Measurements from ENCODE around the gene SNAP29. TPM values are rescaled to one million over a fixed set of nuclear protein-coding genes. Genes with fewer than 3 reads are reported as not detected.

SNAP29 gene
- total and polyA plus RNA-seq, 7 donors = 19.1 to 46.3 (median 27.6) TPM

DNA sequence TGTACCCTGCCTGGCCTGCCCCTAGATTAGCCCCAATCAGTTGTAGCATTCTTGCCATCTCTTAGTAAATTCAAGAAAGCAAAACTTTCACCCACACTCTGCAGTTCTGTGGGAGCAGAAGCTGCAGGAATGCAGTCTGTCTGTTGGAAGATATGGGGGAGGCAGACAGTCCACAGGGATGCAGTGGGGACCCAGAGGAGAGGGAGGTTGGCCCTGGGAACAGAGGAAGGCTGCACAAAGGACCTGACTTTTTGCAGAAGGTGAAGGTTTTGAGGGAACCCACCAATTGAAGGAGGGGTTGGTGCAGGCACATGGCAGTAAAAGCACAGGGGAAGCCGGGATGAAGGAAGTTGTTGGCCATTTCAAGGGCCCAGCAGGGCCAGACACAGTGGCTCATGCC lies 16.5 kb downstream of the SNAP29 start:
- TF ChIP-seq, protein P1, sequence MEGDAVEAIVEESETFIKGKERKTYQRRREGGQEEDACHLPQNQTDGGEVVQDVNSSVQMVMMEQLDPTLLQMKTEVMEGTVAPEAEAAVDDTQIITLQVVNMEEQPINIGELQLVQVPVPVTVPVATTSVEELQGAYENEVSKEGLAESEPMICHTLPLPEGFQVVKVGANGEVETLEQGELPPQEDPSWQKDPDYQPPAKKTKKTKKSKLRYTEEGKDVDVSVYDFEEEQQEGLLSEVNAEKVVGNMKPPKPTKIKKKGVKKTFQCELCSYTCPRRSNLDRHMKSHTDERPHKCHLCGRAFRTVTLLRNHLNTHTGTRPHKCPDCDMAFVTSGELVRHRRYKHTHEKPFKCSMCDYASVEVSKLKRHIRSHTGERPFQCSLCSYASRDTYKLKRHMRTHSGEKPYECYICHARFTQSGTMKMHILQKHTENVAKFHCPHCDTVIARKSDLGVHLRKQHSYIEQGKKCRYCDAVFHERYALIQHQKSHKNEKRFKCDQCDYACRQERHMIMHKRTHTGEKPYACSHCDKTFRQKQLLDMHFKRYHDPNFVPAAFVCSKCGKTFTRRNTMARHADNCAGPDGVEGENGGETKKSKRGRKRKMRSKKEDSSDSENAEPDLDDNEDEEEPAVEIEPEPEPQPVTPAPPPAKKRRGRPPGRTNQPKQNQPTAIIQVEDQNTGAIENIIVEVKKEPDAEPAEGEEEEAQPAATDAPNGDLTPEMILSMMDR (IDR thresholded peaks at IDR 0.05) = no peak
- Histone ChIP-seq H3K27me3 (ENCODE audit: insufficient read depth in 3 of 3, low read length in 2 of 3) (no peaks in the 10 kb centered on the region), H3K9me3 (no peaks in the 10 kb centered on the region), H3K36me3 (ENCODE audit: insufficient read depth in 1 of 2, low read depth in 1 of 2) (peaks cover 5 to 65% of the 10 kb centered on the region in 2 donors), H3K4me1 (no peaks in the 10 kb centered on the region), H3K4me3 (no peak overlapping the region), H3K27ac (no peak overlapping the region)
- 95 to 100% (median 97%) methylated on average over 1 of the region's 1 CpG for WGBS, 3 donors
- ATAC-seq (no peak), DNase-seq (no peak)
- intact Hi-C loops (cut with DNase I) = no loop called here

DNA sequence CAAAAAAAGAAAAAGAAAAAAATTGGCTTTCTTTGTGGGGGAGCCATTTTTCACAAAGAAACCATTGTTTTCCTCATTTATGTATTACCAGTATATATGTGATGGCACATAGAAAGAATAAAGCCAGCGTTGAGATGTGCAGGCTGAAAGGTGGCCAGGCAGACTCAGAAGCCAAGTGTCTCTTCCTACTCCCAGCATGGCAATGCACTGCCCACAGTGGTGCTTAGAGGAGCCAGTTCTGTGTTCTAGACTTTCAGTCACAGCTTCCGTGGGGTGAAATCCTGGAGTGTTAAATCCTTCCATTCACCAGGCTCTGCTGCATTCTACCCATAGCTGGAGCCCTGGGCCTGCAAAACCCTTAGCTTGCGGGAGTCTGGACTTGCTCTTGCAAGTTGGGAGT lies 18.9 kb downstream of the SNAP29 start:
- no peak for ATAC-seq
- peaks cover 5 to 67% of the 10 kb centered on the region in 2 donors for H3K36me3 ChIP-seq (ENCODE audit: insufficient read depth in 1 of 2, low read depth in 1 of 2)
- no peak overlapping the region for H3K4me3 ChIP-seq
- no peaks in the 10 kb centered on the region for H3K4me1 ChIP-seq
- TF ChIP-seq, protein P1 (IDR thresholded peaks at IDR 0.05) = no peak
- intact Hi-C loops (cut with DNase I) = no loop called here
- 94 to 96% (median 95%) methylated on average over 3 of the region's 3 CpGs for WGBS, 3 donors
- H3K27me3 ChIP-seq (ENCODE audit: insufficient read depth in 3 of 3, low read length in 2 of 3) = no peaks in the 10 kb centered on the region
- no peak overlapping the region for H3K27ac ChIP-seq
- no peaks in the 10 kb centered on the region for H3K9me3 ChIP-seq
- no peak for DNase-seq

DNA sequence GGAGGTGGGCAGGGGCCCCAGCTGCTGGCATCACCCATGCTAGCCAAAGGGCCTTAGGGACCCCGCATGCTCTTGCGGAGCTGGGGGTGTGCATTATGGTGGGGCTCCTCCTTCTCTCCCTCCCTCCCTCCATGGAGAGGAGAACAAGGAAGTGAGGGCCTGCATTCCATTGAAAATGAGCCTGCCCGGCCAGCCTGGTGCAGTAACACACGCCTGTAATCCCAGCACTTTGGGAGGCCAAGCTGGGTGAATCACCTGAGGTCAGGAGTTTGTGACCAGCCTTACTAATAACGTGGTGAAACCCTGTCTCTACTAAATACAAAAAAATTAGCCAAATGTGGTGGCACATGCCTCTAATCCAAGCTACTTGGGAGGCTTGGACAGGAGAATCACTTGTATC lies 22.4 kb downstream of the SNAP29 start:
- Histone ChIP-seq H3K36me3 (ENCODE audit: insufficient read depth in 1 of 2, low read depth in 1 of 2) (peaks cover 0 to 76% of the 10 kb centered on the region in 2 donors), H3K4me3 (no peak overlapping the region), H3K9me3 (no peaks in the 10 kb centered on the region), H3K27me3 (ENCODE audit: insufficient read depth in 3 of 3, low read length in 2 of 3) (no peaks in the 10 kb centered on the region), H3K4me1 (no peaks in the 10 kb centered on the region), H3K27ac (no peak overlapping the region)
- intact Hi-C loops (cut with DNase I) = loop anchor here (10.0 kb wide), 2 partner anchors 104 to 194 kb away; partner anchors contain the start of gene LZTR1 (in 2 of the 2)
- TF ChIP-seq, protein P1 (IDR thresholded peaks at IDR 0.05) = no peak
- 83 to 92% (median 84%) methylated on average over 5 of the region's 5 CpGs for WGBS, 3 donors
- no peak for DNase-seq
- ATAC-seq = no peak

DNA sequence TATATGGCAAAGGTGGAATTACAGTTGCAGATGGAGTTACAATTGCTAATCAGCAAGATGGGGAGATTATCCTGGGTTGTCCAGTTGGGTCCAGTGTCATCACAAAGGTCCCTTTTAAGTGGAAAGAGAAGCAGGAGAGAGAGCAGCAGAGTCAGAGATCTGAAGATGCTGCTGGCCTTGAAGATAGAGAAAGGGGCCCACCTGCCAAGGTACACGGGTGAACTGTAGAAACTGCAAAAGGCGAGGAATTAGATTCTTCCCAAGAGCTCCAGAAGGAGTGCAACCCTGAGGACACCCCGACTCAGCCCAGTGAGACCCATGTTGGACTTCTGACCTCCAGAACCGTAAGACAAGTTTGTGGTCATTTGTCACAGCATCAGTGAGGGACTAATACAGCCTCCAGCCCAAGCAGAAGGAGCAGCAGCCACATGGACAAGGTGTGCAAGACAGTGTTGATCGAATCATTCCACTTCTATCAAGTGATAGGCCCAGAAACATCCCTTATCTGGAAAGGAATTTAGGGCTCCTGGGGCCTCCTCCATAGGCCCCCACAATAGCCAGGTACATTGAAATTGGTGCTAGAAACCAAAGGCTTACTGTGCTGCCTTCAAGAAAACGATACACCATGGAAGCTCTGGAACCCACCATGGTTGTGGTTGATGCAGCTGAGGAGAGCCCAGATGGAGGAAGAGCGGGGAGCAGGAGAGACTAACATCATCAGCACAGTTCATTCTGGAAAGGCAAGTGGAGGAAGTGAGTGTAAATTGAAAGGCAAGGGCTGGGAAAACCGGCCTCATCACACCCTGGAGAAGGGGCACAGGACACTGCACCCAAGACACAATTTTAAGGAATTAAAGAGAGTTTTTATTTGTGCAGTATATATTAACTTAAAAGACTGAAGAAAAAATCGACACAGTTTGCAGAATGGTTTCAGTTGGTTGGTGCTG lies 23.3 kb downstream of the SNAP29 start:
- no peaks in the 10 kb centered on the region for H3K9me3 ChIP-seq
- no peak for DNase-seq
- H3K27ac ChIP-seq = no peak overlapping the region
- ATAC-seq = no peak
- H3K36me3 ChIP-seq (ENCODE audit: insufficient read depth in 1 of 2, low read depth in 1 of 2) = peaks cover 0 to 79% of the 10 kb centered on the region in 2 donors
- H3K4me1 ChIP-seq = no peaks in the 10 kb centered on the region
- H3K4me3 ChIP-seq = no peak overlapping the region
- 82 to 94% (median 91%) methylated on average over 9 of the region's 9 CpGs for WGBS, 3 donors
- TF ChIP-seq, protein P1 (IDR thresholded peaks at IDR 0.05) = no peak
- intact Hi-C loops (cut with DNase I) = loop anchor here (10.0 kb wide), 2 partner anchors 103 to 193 kb away; partner anchors contain the start of gene LZTR1 (in 2 of the 2)
- H3K27me3 ChIP-seq (ENCODE audit: insufficient read depth in 3 of 3, low read length in 2 of 3) = no peaks in the 10 kb centered on the region

Data from psoas muscle (tissue), 8 donors.